ENCODE measurements around the gene PEF1.

Gene PEF1
- 52.8 to 74.2 (median 59.0) reads per million in 4 experiments for total RNA-seq

GRCh38 chr1:31644560-31645273 is at the start of gene PEF1:
Gene PEF1, minus strand, starts transcription at chr1:31644876. Its CDS starts 12 bp downstream, at chr1:31644864.
- peak; percentile 97 for DNase-seq

- DNase-seq: no peak
These were observed 48.6 kb upstream of the PEF1 start for GRCh38 chr1:31693231-31693630.

DNA sequence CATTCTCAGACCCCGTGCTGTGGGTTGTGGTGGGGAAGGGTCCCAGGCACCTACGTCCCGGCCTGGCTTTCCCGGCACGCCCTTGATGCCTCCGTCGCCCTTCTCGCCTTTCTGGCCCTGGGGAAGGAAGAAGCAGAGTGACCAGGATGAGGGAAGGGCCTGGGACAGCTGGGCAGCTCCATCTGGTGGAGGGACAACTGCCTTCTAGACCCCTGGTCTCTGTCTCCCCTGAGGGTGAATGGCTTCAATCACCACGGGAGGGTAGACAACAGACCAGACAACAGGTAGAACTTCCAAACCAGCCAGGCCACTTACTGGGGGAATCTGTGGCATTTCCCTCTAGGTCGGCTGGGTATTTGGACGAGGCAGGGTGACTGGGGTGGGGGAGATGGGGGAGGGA is 47.3 kb upstream of the PEF1 start:
- no peak for DNase-seq

DNA sequence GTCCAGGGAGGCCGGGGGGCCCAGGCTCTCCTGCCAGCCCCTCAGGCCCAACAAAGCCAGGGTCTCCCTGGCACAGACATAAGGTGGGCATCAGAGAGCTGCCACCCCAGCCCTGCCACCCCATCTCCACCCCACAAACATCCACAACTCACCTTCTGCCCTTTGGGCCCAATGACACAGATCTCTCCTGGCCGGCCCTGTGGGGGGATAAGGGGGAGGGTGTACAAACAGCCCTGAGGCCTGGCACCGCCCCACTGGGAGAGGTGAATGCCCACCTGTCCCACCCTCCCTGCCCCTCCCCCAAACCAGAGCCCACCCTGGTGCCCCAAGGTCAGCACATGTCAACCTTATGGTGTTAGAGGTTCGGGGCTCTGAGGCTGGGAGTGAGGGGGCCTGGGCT is 46.8 kb upstream of the PEF1 start:
- no peak for DNase-seq

GRCh38 chr1:31690921-31691320 is 46.2 kb upstream of the PEF1 start:
- DNase-seq: no peak

DNA sequence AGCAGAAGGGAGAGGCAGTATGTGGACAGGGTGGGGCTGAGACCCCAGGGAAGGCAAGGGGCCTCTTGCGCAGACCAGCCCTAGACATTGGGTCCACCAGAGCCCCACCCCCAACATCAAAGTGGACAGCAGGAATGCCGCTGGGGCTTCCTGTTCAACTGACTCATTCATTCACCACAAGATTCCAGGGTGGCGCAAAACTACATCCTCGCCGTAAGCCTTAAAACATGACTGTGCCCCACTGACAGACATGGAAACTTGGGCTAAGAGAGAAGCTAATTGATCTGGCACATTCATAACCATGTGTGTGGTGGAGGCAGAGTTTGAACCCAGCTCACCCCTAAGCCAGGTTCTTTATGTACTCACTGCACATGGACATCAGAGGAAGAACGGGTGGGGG is 45.2 kb upstream of the PEF1 start:
- no peak for DNase-seq

DNA sequence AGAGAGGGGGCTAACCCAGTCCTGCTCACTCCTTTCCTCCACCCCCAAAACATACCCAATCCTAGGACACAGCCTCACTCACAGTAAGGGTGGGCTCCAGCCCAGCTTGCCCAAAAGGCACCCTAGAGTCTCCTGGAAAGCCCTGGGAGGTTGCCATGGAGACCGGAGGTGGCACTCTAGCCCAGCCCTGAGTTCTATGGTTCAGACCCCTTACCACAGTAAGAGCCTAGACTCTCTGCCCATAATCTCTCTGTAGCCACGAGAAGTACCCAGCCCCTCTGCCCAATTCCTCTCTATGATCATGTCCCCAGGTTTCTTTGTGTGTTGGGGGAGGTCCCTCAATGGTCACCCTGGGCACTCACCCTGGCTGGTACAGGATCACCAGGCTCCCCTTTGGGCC is 44.7 kb upstream of the PEF1 start:
- DNase-seq: no peak

DNA sequence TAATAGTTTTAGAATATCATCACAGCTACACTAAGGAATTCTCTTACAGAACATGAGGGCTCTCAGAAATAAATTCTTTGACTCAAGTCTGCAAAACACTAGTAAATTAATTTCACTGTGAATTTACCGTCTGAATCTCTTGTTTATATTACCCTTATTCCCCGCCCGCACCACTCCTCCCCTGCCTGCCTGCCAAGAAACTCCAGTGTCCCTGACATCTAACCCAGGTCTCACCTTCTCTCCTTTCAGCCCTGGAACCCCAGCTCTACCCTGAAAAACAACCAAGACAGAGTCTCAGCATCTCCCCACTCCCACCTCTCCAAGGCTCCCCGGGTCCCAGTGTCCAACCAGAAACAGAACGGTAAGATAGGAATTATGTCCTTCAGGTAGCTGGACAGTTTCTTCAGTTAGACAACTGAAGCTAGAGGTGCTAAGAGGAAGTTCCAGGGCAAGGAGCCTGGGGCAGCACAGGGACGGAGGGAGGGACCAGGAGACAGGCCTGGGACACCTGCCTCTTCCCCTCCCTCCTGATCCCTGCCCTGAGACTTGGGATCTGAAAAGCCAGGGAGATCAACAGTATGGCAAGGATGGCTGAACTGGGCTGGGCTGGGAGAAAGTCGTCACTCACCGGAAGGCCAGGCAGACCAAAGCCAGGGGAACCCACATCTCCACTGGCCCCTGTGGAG is 43.7 kb upstream of the PEF1 start:
- DNase-seq: no peak

- no peak for DNase-seq
These were observed 42.9 kb upstream of the PEF1 start for GRCh38 chr1:31687601-31688000.

- DNase-seq: no peak
These were observed 41.1 kb upstream of the PEF1 start for GRCh38 chr1:31685795-31686194.

DNA sequence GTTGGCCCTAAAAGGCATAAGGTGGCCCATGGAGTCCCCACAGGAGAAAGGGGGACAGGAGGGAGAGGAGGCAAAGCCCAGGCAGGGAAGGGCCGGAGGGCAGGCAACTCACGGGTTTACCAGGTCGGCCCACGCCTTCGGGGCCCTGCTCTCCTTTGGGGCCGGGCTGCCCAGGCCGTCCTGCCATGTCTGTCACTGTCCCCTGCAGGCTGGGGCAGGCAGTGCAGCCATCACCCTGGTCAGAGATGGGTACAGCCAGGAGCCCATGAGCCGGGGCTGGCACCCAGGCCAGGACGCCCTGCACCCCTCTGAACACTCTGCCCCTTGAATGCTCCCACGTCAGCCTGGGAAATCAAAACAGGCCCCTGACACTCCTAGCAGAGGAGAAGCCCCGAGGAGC is 39.3 kb upstream of the PEF1 start:
- no peak for DNase-seq

GRCh38 chr1:31681415-31681814 is 36.7 kb upstream of the PEF1 start:
- DNase-seq: no peak

DNA sequence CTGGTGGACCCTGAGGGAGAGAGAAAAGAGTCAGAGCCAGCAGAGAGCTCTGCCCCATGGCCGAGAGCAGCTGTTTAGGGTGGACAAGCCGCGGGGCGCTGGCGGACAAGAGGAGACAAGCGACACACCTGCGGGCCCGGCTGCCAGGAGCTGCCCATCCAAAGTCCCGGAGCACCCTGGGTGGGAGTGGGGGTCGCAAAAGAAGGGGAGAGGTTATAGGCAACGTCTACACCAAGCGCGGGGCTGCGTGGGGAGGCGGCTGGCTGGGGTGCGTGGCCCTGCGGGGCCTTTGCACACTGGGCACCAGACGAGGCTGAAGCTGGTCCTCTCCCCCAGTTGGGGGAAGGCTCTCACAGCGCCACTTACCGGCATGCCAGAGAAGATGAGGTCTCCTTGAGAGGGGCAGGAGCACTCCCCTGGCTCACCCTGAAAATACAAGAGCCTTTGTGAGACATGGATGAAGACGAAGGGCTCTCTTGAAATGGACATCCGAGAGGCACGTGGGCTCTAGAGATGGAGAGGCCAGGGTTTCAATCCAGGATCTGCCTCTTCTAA is 35.1 kb upstream of the PEF1 start:
- no peak for DNase-seq

GRCh38 chr1:31679091-31679490 is 34.4 kb upstream of the PEF1 start:
- DNase-seq: no peak

DNA sequence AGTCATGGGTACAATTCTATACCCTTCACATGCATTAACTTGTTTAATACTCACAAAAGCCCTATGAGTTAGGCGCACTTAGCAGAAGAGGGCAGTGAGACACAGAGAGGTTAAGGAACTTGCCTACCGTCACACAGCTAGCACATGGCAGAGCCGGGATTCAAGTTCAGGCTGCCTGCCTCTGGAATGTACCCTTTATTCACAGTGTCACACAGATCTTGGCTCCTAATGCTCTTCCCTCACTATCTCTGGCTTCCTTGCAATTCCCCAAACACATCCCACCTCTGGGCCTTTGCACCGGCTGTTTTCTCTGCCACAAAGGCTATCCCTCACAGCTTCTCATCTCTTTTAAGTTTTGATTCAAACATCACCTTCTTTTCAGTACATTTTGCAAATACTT is 34.0 kb upstream of the PEF1 start:
- DNase-seq: no peak

DNA sequence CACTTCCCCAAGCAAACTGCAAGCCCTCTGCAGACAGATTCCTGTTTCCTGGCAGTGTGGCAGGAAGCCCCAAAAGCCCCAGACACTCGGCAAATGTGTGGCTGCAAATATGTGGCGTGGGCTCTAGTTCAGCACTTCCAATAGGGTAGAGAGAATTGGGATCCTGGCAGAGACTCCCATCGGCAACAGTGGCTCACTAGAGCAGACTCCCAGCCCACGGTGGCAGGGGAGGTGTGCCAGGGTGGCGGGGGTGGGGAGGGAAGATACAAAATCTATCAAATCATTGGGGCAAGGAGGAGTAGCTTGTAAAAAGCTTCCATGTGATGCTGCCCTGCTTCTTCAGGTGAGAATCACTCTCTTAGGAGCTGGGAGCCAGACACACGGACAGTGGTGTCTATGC is 33.3 kb upstream of the PEF1 start:
- no peak for DNase-seq

DNA sequence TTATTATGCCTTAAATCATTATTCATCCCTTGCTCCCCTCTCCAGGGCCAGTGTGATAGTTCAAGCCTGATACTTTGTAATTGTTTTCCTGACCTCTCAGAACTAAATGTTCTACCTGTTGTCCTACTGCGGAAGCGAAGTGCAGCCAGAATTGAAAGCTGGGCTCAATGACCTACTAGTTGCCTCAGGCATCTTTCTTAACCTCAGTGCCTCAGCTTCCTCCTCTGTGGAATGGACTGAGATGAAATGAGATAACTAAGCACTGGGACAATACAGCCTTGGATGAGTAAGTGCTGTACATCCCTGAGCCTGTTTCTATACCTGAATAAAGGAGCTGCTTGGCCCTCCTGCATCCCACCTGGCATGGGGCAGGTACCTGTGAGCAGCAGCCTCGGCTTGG is 32.7 kb upstream of the PEF1 start:
- no peak for DNase-seq

GRCh38 chr1:31675756-31676155 is 31.1 kb upstream of the PEF1 start:
- no peak for DNase-seq

- DNase-seq: no peak
These were observed 30.5 kb upstream of the PEF1 start for GRCh38 chr1:31675161-31675560.

DNA sequence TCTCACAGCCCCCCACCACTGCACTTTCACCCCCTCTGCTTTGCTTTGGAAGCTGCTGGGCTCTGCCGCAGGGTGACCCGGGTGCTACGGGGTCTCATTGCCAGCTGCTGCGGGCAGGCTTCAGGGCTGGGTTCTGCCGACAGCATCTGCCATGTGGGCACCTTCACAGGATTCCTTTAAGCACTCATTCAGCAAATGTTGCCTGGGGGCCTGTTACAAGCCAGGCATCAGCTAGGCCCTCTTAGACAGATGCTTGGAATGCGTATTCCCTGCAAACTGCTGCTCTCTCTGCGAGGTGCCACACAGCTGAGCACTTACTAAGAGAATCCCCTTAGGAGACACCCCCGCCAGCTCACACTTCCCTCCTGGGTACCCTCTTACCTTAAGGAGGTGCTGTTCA is 29.9 kb upstream of the PEF1 start:
- no peak for DNase-seq

GRCh38 chr1:31673433-31673832 is 28.8 kb upstream of the PEF1 start:
- no peak for DNase-seq

DNA sequence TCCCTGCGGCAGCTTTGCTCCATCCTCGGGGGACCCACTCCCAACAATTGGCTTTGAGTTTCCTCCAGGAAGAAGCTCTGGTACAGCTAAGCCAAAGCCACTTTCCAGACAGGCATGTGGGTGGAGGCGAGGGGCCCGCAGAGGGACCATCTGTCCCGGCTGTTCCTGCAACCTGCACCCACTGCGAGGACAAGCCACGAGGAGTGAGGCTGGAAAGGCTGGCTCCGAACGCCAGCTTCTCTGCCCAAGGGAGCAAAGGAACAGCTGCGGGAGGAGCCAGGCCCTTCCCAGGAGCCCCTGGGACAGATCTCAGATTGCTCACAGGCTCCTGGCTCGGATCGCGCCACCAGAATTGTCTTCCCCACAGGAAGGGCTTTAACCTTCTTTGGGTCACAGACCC is 28.3 kb upstream of the PEF1 start:
- no peak for DNase-seq

- DNase-seq: no peak
These were observed 27.0 kb upstream of the PEF1 start for GRCh38 chr1:31671561-31672201.

GRCh38 chr1:31671147-31671546 is 26.5 kb upstream of the PEF1 start:
- DNase-seq: no peak
